Neural cell (in vitro differentiated cells): ENCODE results near the gene ICAM3.

Source experiments
- EP300 ChIP-seq: fragments of 450-650 bp; conservative IDR thresholded peaks from 2 replicates; pipeline ENCODE4 v1.6.1; 2014; ENCODE audit warnings: antibody characterized with exemption, mild to moderate bottlenecking, moderate library complexity; ENCODE audit not compliant: poor library complexity, severe bottlenecking
- EZH2 ChIP-seq: fragments of 200-600, 300-800 bp; shearing (Covaris generic), sonication (generic); IDR thresholded peaks from 2 replicates; pipeline ENCODE4 v1.6.1; 2014; ENCODE audit warnings: antibody characterized with exemption, low read length, borderline replicate concordance, mild to moderate bottlenecking; ENCODE audit not compliant: insufficient read depth, poor library complexity, severe bottlenecking
- MXI1 ChIP-seq: fragments of 450-650 bp; conservative IDR thresholded peaks from 2 replicates; pipeline ENCODE4 v1.6.1; 2014; ENCODE audit warnings: antibody characterized with exemption, mild to moderate bottlenecking; ENCODE audit not compliant: poor library complexity, severe bottlenecking
- POLR2AphosphoS5 ChIP-seq: IDR thresholded peaks from 2 replicates; pipeline ENCODE4 v1.6.1; 2012
- RAD21 ChIP-seq: fragments of 450-650 bp; conservative IDR thresholded peaks from 2 replicates; pipeline ENCODE4 v1.6.1; 2014; ENCODE audit warnings: antibody characterized with exemption, mild to moderate bottlenecking, moderate library complexity
- REST ChIP-seq: IDR thresholded peaks from 2 replicates; pipeline ENCODE4 v1.6.1; 2012; ENCODE audit warnings: borderline replicate concordance
- TAF1 ChIP-seq: IDR thresholded peaks from 2 replicates; pipeline ENCODE4 v1.6.1; 2012; ENCODE audit warnings: low read depth
- TF ChIP-seq, protein P1 (sequence below): fragments of 450-650 bp; IDR thresholded peaks from 2 replicates; pipeline ENCODE4 v1.5.1; 2014; ENCODE audit warnings: antibody characterized with exemption, mild to moderate bottlenecking, moderate library complexity; ENCODE audit not compliant: poor library complexity, severe bottlenecking

DNA sequence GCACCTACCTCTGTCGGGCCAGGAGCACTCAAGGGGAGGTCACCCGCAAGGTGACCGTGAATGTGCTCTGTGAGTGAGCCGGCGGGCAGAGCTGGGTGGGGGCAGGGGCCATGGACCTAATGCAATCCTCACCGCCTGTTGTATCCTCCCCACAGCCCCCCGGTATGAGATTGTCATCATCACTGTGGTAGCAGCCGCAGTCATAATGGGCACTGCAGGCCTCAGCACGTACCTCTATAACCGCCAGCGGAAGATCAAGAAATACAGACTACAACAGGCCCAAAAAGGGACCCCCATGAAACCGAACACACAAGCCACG, 54.5 kb downstream of the ICAM3 start:
- TF ChIP-seq, protein P1, sequence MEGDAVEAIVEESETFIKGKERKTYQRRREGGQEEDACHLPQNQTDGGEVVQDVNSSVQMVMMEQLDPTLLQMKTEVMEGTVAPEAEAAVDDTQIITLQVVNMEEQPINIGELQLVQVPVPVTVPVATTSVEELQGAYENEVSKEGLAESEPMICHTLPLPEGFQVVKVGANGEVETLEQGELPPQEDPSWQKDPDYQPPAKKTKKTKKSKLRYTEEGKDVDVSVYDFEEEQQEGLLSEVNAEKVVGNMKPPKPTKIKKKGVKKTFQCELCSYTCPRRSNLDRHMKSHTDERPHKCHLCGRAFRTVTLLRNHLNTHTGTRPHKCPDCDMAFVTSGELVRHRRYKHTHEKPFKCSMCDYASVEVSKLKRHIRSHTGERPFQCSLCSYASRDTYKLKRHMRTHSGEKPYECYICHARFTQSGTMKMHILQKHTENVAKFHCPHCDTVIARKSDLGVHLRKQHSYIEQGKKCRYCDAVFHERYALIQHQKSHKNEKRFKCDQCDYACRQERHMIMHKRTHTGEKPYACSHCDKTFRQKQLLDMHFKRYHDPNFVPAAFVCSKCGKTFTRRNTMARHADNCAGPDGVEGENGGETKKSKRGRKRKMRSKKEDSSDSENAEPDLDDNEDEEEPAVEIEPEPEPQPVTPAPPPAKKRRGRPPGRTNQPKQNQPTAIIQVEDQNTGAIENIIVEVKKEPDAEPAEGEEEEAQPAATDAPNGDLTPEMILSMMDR, result no peak
- TF ChIP-seq MXI1, result no peak
- TF ChIP-seq REST, result no peak
- no peak for TF ChIP-seq POLR2AphosphoS5
- no peak for TF ChIP-seq TAF1
- no peak for TF ChIP-seq EZH2
- TF ChIP-seq RAD21, result no peak
- TF ChIP-seq EP300, result no peak
